ENCODE results near the gene TIMM17B.

Gene TIMM17B

GRCh38 chrX:48914593-48915493, 17.3 kb upstream of the TIMM17B start:
- Histone ChIP-seq H2AFZ (ENCODE audit: low read depth, low read length) (no peak overlapping the region), H3K4me1 (ENCODE audit: low read length) (peaks cover 47% of the 10 kb centered on the region), H3K9ac (ENCODE audit: low read length) (peak overlapping the region; percentile 99), H3K79me2 (ENCODE audit: low read length) (peaks cover 83% of the 10 kb centered on the region), H3K4me2 (ENCODE audit: low read length) (peak overlapping the region; percentile 94), H3K36me3 (replicated peaks; ENCODE audit: low read depth, low read length) (peaks cover 65% of the 10 kb centered on the region), H3K27me3 (ENCODE audit: low read depth, low read length) (no peaks in the 10 kb centered on the region), H3K9me3 (ENCODE audit: insufficient read depth, low read length) (no peaks in the 10 kb centered on the region), H3K27ac (ENCODE audit: low read length) (peak overlapping the region; percentile 98), H4K20me1 (ENCODE audit: insufficient read depth, low read length) (peaks cover 60% of the 10 kb centered on the region), H3K4me3 (ENCODE audit: low read length) (peak overlapping the region; percentile 100)
- TF ChIP-seq CTCF (IDR thresholded peaks at IDR 0.05; ENCODE audit: low read depth, low read length): no peak

GRCh38 chrX:48913605-48914366, 16.2 kb upstream of the TIMM17B start:
- TF ChIP-seq EZH2phosphoT487 (IDR thresholded peaks at IDR 0.05; ENCODE audit: low read depth) (no peak), CTCF (IDR thresholded peaks at IDR 0.05; ENCODE audit: low read depth, low read length) (no peak)
- Histone ChIP-seq H4K20me1 (ENCODE audit: insufficient read depth, low read length) (peaks cover 60% of the 10 kb centered on the region), H3K27me3 (ENCODE audit: low read depth, low read length) (no peaks in the 10 kb centered on the region), H3K27ac (ENCODE audit: low read length) (peak overlapping the region; percentile 98), H3K36me3 (replicated peaks; ENCODE audit: low read depth, low read length) (peaks cover 63% of the 10 kb centered on the region), H3K9me3 (ENCODE audit: insufficient read depth, low read length) (no peaks in the 10 kb centered on the region), H2AFZ (ENCODE audit: low read depth, low read length) (no peak overlapping the region), H3K4me3 (ENCODE audit: low read length) (peak overlapping the region; percentile 100), H3K9ac (ENCODE audit: low read length) (peak overlapping the region; percentile 99), H3K4me2 (ENCODE audit: low read length) (peak overlapping the region; percentile 94), H3K79me2 (ENCODE audit: low read length) (peaks cover 74% of the 10 kb centered on the region), H3K4me1 (ENCODE audit: low read length) (peaks cover 45% of the 10 kb centered on the region)

- Histone ChIP-seq H3K27ac (ENCODE audit: low read length) (peak within 1 kb of the TSS; percentile 98), H2AFZ (ENCODE audit: low read depth, low read length) (no peak within 1 kb of the TSS), H3K27me3 (ENCODE audit: low read depth, low read length) (no peaks in the 10 kb centered on the region)
Measured at GRCh38 chrX:48911412-48912182, 14.0 kb upstream of the TIMM17B start, which contains the start of gene SLC35A2. SLC35A2 (minus strand) TSS chrX:48911646; CDS start chrX:48911636, 10 bp downstream.

More at GRCh38 chrX:48911412-48912182, 14.0 kb upstream of the TIMM17B start, which contains the start of gene SLC35A2:
- H3K4me3 ChIP-seq (ENCODE audit: low read length): peak within 1 kb of the TSS; percentile 100
- peak within 1 kb of the TSS; percentile 94 for H3K4me2 ChIP-seq (ENCODE audit: low read length)
- peaks cover 45% of the 10 kb centered on the region for H3K4me1 ChIP-seq (ENCODE audit: low read length)
- H3K79me2 ChIP-seq (ENCODE audit: low read length): peaks cover 52% of the 10 kb centered on the region
- peaks cover 43% of the 10 kb centered on the region for H3K36me3 ChIP-seq (replicated peaks; ENCODE audit: low read depth, low read length)
- TF ChIP-seq CTCF (IDR thresholded peaks at IDR 0.05; ENCODE audit: low read depth, low read length): no peak
- TF ChIP-seq EZH2phosphoT487 (IDR thresholded peaks at IDR 0.05; ENCODE audit: low read depth): no peak
- no peaks in the 10 kb centered on the region for H3K9me3 ChIP-seq (ENCODE audit: insufficient read depth, low read length)
- H4K20me1 ChIP-seq (ENCODE audit: insufficient read depth, low read length): peaks cover 43% of the 10 kb centered on the region
- peak within 1 kb of the TSS; percentile 99 for H3K9ac ChIP-seq (ENCODE audit: low read length)

Measured in OCI-LY3 (cell line).